GM10847 (cell line): ENCODE measurements around the gene KIZ.

ENCODE experiments used
- POLR2A ChIP-seq: IDR thresholded peaks from 2 replicates; pipeline ENCODE4 v1.6.1; 2011; ENCODE audit not compliant: insufficient read length; ENCODE audit errors: extremely low read depth

KIZ gene

GRCh38 chr20:21147593-21147992 is 21.7 kb downstream of the KIZ start:
- no peak for TF ChIP-seq POLR2A

GRCh38 chr20:21149344-21149743 is 23.5 kb downstream of the KIZ start:
- no peak for TF ChIP-seq POLR2A

- no peak for TF ChIP-seq POLR2A
Measured at GRCh38 chr20:21151791-21152190, 25.9 kb downstream of the KIZ start.

DNA sequence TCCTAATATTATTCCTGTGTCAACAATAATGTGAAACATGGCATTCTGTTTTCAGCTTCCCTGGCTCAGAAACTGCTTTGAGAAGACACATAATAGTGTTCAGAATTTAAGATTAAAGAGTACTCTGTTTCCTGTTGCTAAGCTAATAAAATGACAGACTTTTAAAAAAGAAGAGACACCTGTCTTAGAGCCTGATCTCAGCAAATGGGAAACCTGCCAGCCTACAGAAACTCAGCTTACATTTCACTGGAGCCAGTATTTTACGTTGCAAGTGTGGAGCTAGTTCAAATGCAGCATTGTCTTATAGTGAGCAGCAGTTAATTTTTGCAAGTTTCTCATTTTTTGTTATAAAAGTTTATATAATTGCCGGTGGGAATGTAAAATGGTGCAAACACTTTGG is 28.8 kb downstream of the KIZ start:
- no peak for TF ChIP-seq POLR2A

DNA sequence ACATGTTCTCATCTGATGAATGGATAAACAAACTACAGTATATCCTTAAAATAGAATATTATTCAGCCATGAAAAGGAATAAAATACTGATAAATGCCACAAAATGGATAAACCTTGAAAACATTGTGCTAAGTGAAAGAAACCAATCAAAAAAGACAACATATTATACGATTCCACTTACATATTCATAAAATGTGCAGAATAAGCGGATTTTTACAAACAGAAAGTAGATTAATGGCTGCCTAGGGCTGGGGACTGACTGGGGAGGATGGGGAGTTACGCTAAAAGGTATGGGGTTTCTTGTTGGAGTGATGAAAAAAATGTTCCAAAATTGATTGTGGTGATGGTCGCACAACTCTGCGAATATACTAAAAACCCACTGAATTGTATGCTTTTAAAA is 29.4 kb downstream of the KIZ start:
- TF ChIP-seq POLR2A = no peak

GRCh38 chr20:21156266-21156665 is 30.4 kb downstream of the KIZ start:
- TF ChIP-seq POLR2A = no peak

DNA sequence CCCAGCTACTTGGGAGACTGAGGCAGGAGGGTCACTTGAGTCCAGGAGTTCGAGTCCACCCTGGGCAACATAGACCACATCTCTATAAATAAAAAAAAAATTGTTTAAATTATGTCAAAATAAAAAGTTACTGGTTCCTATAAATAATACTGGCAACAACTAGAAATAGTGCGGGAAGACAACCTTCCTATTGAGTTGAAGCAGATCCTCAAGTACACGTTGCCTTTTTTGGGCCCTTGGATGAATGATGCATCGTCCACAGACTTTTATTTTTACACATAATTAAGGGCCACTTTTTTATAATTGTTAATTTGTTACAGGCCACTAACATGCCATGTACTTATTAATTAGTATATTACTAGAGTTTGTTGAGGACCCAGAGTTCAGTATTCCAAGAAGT is 31.1 kb downstream of the KIZ start:
- TF ChIP-seq POLR2A = no peak

DNA sequence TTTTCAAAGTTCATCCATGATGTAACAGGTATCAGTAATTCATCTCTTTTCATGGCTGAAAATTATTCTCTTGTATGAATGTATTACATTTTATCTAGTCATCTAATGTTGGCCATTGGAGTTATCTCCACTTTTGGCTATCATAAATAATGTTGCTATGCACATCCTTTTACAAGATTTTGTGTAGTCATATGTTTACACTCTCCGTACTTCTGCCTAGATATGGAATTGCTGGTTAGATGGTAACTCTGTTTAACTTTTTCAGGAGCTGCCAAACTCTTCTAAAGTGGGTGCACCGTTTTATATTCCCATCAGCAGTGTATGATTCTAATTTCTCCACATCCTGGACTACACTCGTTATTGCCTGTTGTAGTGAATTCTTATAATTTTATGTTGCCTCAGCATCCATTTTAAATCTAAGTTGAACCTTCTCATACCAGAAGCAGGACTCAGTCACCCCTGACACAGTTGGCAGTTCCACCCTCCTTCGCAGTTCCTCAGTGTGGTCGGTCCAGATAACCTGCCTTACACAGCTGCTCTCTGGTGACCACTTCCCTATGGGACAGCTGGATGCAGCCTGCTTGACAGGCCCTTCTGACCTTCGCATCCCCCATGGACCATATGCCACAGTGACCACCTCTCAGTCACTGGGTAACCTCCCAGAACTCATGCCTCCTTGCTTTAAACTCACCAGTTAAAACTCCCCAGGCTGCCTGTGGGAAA is 33.9 kb downstream of the KIZ start:
- TF ChIP-seq POLR2A = no peak

DNA sequence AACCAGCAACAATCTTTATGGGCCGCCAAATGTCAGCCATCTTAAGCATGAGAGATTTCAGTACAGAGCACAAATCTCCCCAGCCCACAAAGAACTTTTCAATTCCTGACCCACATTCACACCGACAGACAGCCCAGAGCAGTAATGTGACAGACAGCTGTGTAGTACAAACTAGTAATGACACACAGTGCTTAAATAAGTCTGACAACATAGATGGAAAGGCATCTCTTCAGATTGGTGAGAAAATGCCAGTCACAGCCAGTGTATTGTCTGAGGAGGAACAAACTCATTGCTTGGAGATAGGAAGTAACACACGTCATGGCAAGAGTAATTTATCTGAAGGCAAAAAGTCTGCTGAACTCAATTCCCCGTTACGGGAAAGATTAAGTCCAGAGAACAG is 36.0 kb downstream of the KIZ start:
- no peak for TF ChIP-seq POLR2A

DNA sequence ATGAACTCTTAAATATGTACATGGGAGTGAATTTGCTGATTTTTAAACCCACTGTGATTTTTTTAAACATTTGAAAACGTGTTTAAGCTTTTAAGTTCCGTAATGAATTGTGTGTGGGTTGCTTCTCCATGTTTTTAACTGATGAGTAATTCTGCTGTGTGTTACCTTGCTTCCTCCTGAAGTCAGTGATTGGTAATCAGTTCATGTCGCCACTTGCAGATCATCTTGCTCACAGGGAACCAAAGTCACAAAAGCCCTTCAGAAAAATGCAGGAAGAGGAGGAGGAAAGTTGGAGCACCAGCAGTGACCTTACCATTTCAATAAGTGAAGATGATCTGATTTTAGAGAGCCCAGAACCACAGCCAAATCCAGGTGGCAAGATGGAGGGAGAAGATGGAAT is 36.7 kb downstream of the KIZ start:
- TF ChIP-seq POLR2A = no peak

DNA sequence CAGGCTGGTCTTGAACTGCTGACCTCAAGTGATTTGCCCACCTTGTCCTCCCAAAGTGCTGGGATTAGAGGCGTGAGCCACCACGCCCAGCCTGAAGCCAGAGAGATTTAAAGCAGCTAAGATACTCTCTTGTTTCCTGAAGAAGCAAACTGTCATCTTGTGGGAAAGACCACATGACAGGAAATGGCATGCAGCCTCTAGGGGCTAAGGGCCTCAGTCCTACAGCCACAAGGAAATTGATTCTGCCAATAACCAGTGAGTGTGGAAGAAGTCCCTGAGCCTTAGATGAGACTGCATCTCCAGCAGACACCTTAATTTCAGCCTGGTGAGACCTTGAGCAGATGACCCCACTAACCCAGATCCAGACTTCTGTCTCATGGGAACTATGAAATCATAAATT is 40.9 kb downstream of the KIZ start:
- no peak for TF ChIP-seq POLR2A

DNA sequence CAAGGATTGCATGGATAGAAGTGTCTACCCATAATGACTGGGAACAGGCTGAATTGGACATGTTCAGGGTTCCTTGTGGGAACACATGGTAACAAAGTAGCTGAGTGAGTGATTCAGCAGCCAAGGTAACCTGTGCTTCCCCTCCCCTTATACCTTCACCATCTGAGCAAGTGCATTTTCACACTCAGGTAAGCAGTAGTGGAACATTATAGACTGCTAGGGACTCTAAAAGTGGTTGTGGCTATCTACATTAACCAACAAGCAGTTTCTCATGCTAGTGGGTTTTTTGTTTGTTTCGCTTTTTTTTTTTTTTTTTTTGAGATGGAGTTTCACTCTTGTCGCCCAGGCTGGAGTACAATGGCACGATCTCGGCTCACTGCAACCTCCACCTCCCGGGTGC is 41.4 kb downstream of the KIZ start:
- no peak for TF ChIP-seq POLR2A

DNA sequence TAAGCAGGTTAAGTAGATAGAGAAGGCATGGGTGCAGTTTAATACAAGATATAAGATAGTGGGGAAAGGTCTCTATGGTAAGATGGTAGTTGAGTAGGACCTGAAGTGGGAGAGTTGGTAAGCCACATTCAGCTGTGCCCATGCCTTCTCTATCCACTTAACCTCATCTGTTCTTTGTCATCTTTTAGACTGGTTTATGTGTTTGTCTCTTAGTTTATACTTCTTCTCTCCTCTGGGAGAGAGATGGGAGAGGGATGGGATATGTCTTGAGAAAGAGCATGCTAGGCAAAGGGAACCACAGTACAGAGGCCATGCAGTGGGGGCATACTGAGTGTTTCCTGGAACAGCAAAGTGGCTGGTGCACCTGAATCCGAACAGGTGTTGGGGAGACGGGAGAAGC is 46.7 kb downstream of the KIZ start:
- TF ChIP-seq POLR2A = no peak

GRCh38 chr20:21173485-21173884 is 47.6 kb downstream of the KIZ start:
- no peak for TF ChIP-seq POLR2A

GRCh38 chr20:21174516-21175239 is 48.8 kb downstream of the KIZ start:
- no peak for TF ChIP-seq POLR2A

GRCh38 chr20:21175433-21175832 is 49.6 kb downstream of the KIZ start:
- no peak for TF ChIP-seq POLR2A

- TF ChIP-seq POLR2A = no peak
Measured at GRCh38 chr20:21177767-21178166, 51.9 kb downstream of the KIZ start.
